ENCODE measurements around the gene GNAZ.
"Not testable (repeated sequence)": the region's sequence is repeated elsewhere in the genome, so short reads cannot be mapped to it uniquely, and the experiment has no call there.

Gene GNAZ

DNA sequence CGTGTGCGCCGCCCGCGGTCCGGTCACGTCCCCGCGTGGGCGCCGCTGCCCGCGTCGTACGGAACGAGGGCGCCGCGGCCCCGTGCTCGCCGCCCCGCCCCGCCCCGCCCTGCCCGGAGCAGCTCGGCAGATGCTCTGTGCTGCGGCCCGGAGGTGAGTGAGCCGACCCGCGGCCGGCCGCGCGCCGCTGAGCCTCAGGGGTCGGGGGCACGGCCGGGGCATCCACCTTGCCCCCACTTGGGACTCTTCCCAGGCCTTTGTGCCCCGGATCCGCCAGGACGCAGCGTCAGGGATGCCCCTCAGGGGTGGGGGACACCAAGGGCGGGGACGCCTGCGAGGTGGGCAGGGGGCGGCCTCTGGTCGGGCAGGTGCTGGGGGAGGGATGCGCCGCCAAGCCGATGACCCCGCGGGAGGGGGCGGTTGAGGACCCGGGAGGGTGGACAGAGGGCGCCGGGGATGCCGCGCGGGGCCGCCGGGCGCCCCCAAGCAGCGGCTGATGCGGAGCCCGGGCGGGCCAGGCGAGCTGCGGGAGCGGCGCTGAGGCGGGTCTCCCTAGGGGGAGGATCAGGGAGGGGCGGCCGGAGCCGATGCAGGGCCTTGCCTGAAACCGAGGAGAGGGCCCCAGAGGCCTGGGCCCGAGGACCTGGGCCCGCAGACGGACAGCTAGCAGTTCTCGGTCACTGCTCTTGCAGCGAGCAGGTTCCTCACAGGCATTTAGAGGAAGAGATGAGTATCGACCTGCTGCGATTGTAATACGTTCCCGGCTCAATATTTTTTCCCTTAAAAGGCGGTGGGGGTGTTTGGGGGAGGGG lies at the start of gene GNAZ:
GNAZ (plus strand) TSS at position 102 of the 812 bp plus-strand sequence. CDS start 25,177 bp downstream, outside the sequence.
- TF ChIP-seq CTCF (IDR thresholded peaks at IDR 0.05; ENCODE audit: low read depth, low read length, missing control alignments), result no peak
- peak within 1 kb of the TSS; percentile 49 for H3K4me3 ChIP-seq (ENCODE audit: low read depth, low read length)
- DNase-seq (ENCODE audit: low read depth), result no peak

DNA sequence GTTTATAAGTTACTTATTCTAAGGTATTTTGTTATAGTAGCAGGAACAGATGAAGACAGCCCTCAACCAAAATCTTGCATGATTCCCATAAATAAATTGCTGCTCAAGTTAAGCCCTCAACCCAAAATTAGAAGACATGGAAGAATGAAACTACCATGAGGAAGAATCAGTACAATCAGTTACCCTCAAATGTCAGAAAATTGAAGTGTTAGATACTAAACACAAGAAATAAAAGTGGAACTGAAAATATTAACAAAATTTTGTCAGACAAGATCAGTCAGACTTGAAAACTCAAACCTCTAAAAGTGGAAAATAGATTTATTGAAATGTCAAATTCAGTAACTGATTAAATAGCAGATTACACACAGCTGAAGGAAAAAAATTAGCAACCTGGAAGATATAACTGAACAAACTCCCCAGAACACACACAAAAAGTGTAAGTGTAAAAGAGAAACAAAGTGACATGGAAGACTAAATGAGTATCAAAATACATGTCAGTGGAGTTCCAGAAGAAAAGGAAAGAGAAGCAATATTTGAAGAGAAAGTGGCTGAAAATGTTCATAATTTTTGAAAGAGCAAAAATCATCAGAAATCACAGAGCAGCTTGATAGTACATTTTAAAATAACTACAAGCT lies 49.5 kb upstream of the GNAZ start:
- H3K4me3 ChIP-seq (ENCODE audit: low read depth, low read length), result no peak overlapping the region
- TF ChIP-seq CTCF (IDR thresholded peaks at IDR 0.05; ENCODE audit: low read depth, low read length, missing control alignments), result no peak
- DNase-seq (ENCODE audit: low read depth), result no peak

DNA sequence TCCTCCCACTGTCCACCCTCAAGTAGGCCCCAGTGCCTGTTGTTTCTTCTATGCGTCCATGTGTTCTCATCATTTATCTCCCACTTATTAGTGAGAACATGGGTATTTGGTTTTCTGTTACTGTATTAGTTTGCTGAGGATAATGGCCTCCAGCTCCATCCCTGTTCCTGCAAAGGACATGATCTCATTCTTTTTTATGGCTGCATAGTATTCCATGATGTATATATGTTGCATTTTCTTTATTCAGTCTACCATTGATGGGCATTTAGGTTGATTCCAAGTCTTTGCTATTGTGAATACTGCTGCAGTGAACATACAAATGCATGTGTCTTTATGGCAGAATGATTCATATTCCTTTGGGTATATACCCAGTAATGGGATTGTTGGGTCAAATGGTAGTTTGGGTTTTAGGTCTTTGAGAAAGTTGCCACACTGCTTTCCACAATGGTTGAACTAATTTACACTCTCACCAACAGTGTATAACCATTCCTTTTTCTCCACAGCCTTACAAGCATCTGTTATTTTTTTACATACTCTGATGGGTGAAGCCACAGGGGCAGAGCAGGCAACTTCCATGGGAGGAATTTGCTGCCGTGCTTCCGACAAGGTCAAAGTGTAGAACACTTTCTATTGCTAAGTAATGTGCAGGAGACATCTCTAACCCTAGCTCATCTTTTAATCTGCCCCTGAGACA lies 48.5 kb upstream of the GNAZ start:
- DNase-seq (ENCODE audit: low read depth); H3K4me3 ChIP-seq (ENCODE audit: low read depth, low read length): not testable (repeated sequence)

GRCh38 chr22:23023294-23023693 lies 47.0 kb upstream of the GNAZ start:
- H3K4me3 ChIP-seq (ENCODE audit: low read depth, low read length), result no peak overlapping the region
- no peak for DNase-seq (ENCODE audit: low read depth)
- TF ChIP-seq CTCF (IDR thresholded peaks at IDR 0.05; ENCODE audit: low read depth, low read length, missing control alignments), result no peak

- no peak for DNase-seq (ENCODE audit: low read depth)
- no peak for TF ChIP-seq CTCF (IDR thresholded peaks at IDR 0.05; ENCODE audit: low read depth, low read length, missing control alignments)
- H3K4me3 ChIP-seq (ENCODE audit: low read depth, low read length), result no peak overlapping the region
These were observed 43.5 kb upstream of the GNAZ start for GRCh38 chr22:23026777-23027176.

GRCh38 chr22:23027849-23028248 lies 42.5 kb upstream of the GNAZ start:
- DNase-seq (ENCODE audit: low read depth); H3K4me3 ChIP-seq (ENCODE audit: low read depth, low read length): not testable (repeated sequence)

DNA sequence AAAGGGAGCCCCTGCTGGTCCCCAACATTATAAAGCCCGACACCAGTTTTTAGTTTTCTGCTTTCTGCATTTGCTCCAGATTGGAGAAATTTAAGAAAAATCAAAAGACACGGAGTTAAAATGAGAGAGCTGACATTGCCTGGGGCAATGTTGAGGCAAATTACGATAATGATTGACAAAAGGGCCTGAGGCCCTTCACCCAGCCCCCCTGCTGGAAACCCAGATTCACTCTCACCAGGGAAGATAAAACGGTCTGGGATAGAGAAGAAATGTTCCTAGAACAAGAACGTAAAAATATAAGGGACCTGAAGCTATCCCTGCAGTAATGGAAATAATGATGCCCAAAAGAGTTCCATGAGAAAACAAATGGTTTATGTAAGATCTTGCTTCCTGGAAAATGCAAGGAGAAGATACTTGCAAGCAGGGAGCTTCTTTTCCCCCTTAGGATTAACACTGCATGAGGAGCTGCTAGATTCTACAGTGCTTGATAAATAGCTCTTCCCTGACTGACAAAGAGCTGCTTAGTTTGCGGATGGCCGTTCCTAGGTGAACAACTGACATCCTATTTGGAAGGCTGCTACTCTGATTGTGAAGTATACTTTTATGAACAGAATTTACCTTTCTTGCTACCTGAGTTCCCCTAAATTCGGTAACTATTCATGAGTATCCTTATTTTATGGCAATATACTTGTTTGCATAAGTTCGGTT lies 40.6 kb upstream of the GNAZ start:
- TF ChIP-seq CTCF (IDR thresholded peaks at IDR 0.05; ENCODE audit: low read depth, low read length, missing control alignments), result no peak
- H3K4me3 ChIP-seq (ENCODE audit: low read depth, low read length), result no peak overlapping the region
- DNase-seq (ENCODE audit: low read depth), result no peak

All from GM12864 (cell line).